Mesothelial cell of epicardium (in vitro differentiated cells): Measurements from ENCODE around the gene C14orf180. TPM values are rescaled to one million over a fixed set of nuclear protein-coding genes. Genes with fewer than 3 reads are reported as not detected.

ENCODE experiments used
- DNase-seq, 2 experiments: peaks; one replicate each; pipeline ENCODE4 v3.0.0; 2021; ENCODE audit warnings: low spot score in 2 of 2; ENCODE audit not compliant: unreplicated experiment in 2 of 2
- H3K27ac Mint-ChIP-seq: 2 replicates; pipeline ENCODE4 v1.8.0; 2021; ENCODE audit warnings: mixed read lengths
- H3K27me3 Mint-ChIP-seq: 2 replicates; pipeline ENCODE4 v1.8.0; 2021; ENCODE audit warnings: low read depth, mixed read lengths
- H3K36me3 Mint-ChIP-seq: 2 replicates; pipeline ENCODE4 v1.8.0; 2021; ENCODE audit warnings: mixed read lengths
- H3K4me1 Mint-ChIP-seq: 2 replicates; pipeline ENCODE4 v1.8.0; 2021; ENCODE audit warnings: mixed read lengths
- H3K4me3 Mint-ChIP-seq: 2 replicates; pipeline ENCODE4 v1.8.0; 2021; ENCODE audit warnings: mild to moderate bottlenecking, moderate library complexity, mixed read lengths
- H3K9me3 Mint-ChIP-seq: 2 replicates; pipeline ENCODE4 v1.8.0; 2021; ENCODE audit warnings: mixed read lengths
- total RNA-seq: library from RNA; stranded (reverse); gene quantifications from 3 replicates; pipeline ENCODE4 v1.2.1, GENCODE V29; 2021
- TF ChIP-seq, protein P1 (sequence below): fragments of 200-600 bp; sonication (generic); IDR thresholded peaks from one replicate; pipeline ENCODE4 v1.5.0; 2021; ENCODE audit warnings: antibody characterized with exemption; ENCODE audit not compliant: unreplicated experiment

C14orf180 gene
- total RNA-seq, 1 donor from 2014 or later: 0.36 TPM

DNA sequence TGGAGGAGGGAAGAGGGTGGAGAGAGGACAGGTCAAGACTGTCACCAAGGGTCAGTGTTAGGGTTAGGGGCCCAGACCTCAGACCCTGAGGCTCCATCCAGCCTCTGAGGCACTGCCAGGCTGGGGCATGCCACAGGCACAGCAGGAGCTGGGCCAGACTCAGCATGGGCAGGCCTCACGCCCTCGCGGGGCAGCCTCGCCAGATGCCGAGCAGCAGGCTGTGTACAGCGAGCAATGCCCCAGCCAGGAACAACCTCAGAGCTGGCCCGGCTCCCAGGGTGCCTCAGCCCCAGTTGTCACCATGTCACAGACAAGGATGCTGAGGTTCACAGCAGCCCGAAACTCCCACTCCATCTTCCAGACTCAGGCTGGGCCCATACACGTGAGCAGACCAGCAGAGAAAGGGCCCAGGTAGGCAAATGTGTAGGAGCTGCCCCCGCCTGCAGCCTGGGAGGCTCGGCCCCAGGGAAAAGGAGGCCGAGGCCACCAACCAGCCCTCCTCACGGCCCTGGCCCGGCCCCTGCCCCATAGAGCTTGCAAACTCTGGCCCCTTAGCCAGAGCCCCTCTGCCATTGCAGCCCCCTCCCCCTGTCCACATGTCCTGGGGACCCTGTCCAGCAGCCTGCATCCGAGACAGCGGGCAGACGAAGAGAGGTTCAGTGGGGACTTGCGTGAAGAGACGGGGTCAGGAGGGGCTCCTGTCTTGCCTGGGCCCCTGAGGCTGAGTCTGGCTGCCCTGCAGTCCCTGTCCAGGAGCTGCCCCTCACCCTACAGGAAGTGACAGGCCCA is 7.5 kb downstream of the C14orf180 start:
- Mint-ChIP-seq H3K9me3 (no peaks in the 10 kb centered on the region), H3K4me1 (peaks cover 32% of the 10 kb centered on the region), H3K27ac (no peak overlapping the region), H3K27me3 (peaks cover 2% of the 10 kb centered on the region), H3K4me3 (no peak overlapping the region), H3K36me3 (no peaks in the 10 kb centered on the region)
- no peak for DNase-seq
- TF ChIP-seq, protein P1, sequence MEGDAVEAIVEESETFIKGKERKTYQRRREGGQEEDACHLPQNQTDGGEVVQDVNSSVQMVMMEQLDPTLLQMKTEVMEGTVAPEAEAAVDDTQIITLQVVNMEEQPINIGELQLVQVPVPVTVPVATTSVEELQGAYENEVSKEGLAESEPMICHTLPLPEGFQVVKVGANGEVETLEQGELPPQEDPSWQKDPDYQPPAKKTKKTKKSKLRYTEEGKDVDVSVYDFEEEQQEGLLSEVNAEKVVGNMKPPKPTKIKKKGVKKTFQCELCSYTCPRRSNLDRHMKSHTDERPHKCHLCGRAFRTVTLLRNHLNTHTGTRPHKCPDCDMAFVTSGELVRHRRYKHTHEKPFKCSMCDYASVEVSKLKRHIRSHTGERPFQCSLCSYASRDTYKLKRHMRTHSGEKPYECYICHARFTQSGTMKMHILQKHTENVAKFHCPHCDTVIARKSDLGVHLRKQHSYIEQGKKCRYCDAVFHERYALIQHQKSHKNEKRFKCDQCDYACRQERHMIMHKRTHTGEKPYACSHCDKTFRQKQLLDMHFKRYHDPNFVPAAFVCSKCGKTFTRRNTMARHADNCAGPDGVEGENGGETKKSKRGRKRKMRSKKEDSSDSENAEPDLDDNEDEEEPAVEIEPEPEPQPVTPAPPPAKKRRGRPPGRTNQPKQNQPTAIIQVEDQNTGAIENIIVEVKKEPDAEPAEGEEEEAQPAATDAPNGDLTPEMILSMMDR: no peak

DNA sequence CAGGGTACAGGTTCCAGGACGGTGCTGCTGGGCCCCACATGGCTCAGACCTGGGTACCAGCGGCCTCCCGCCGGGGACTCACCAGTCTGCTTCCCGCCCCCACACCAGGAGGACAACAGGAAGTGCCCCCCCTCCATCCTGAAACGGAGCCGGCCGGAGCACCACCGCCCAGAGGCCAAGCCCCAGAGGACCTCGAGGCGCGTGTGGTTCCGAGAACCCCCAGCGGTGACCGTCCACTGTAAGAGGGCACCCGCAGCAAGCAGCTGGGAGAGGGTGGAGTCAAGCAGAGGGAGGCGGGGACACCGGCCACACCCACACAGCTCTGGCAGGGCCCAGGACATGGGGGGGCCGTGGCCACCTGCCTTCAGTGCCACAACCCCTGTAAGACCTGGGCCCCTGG is 8.1 kb downstream of the C14orf180 start:
- no peak for DNase-seq
- no peaks in the 10 kb centered on the region for H3K9me3 Mint-ChIP-seq
- no peak overlapping the region for H3K4me3 Mint-ChIP-seq
- H3K27me3 Mint-ChIP-seq: peaks cover 6% of the 10 kb centered on the region
- H3K4me1 Mint-ChIP-seq: peaks cover 29% of the 10 kb centered on the region
- TF ChIP-seq, protein P1: no peak
- H3K36me3 Mint-ChIP-seq: no peaks in the 10 kb centered on the region
- no peak overlapping the region for H3K27ac Mint-ChIP-seq

DNA sequence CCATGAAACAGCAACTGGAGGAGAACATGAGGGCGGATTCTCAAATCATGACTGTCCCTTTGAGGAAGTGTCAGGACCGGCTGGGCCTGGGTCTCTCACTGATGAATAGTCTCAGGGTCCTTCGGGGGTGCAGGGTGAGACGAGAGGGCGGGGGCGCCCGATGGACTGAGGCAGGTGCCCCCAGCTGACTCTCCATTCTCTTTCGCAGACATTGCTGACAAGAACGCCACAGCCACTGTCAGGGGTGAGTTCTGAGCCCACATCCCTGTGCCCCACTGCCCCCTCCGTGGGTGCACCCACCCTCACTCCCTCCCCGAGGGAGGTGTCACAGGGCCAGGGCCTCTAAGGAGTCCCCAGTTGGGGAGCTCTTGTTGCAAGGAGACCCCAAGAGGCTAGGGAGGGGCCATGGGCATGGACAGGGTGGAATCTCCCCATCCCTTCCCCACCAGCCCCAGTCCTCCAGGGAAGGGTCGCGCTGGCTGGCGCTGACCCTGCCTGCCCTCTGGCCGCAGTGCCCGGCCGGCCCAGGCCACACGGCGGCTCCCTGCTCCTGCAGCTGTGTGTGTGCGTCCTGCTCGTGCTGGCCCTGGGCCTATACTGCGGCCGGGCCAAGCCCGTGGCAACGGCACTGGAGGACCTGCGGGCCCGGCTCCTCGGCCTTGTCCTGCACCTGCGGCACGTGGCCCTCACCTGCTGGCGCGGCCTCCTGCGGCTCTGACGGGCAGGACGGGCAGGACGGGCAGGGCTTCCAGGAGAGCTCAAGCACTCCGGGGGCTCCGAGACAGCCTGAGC is 8.7 kb downstream of the C14orf180 start:
- TF ChIP-seq, protein P1: no peak
- H3K36me3 Mint-ChIP-seq: no peaks in the 10 kb centered on the region

DNA sequence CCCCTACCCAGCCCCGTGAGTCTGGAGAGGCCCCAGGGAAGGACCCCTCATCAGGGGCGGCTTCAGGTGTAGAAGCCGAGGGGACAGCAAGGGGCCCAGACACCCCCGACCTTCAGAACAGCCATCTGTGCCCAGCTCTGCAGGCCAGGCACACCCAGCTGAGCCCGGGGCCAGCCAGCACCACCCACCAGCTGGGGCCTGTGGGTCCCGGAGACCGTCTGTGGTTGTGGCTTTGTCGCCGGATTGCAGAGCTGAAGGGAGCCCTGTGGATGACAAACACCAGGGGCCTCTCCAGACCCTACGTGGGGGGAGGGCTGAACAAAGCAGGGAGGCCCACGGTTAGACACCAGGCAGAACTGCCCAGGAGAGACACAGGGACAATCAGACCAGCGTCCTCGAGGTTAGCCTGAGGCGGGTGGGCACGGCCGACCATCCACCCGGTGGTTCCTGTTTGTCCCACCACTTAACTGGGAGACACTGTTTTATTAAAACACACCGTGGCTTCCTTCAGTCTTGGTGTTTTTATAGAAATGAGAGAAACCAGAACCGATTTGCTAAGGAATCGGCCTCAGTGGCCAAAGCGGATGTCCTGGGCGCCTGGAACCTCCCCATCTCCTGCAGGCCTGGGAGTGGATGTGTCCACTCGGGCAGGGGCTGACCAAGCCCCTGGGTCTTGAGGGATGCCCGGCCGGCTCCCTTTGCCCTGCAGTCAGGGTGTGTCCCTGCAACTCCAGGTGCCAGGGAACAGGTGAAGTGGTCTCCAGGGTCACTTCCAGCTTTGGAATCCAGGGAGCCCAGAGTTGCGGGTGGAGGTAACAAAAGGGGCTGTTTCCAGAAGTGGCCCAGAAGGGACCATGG is 10.0 kb downstream of the C14orf180 start:
- Mint-ChIP-seq H3K27ac (no peak overlapping the region), H3K4me3 (no peak overlapping the region), H3K9me3 (no peaks in the 10 kb centered on the region), H3K4me1 (peaks cover 12% of the 10 kb centered on the region), H3K27me3 (peaks cover 6% of the 10 kb centered on the region), H3K36me3 (no peaks in the 10 kb centered on the region)
- DNase-seq: no peak
- TF ChIP-seq, protein P1: no peak

More for the DNA sequence above, 8.7 kb downstream of the C14orf180 start:
- Mint-ChIP-seq H3K27ac (no peak overlapping the region), H3K4me3 (no peak overlapping the region), H3K27me3 (peaks cover 6% of the 10 kb centered on the region), H3K9me3 (no peaks in the 10 kb centered on the region), H3K4me1 (peaks cover 23% of the 10 kb centered on the region)
- no peak for DNase-seq

DNA sequence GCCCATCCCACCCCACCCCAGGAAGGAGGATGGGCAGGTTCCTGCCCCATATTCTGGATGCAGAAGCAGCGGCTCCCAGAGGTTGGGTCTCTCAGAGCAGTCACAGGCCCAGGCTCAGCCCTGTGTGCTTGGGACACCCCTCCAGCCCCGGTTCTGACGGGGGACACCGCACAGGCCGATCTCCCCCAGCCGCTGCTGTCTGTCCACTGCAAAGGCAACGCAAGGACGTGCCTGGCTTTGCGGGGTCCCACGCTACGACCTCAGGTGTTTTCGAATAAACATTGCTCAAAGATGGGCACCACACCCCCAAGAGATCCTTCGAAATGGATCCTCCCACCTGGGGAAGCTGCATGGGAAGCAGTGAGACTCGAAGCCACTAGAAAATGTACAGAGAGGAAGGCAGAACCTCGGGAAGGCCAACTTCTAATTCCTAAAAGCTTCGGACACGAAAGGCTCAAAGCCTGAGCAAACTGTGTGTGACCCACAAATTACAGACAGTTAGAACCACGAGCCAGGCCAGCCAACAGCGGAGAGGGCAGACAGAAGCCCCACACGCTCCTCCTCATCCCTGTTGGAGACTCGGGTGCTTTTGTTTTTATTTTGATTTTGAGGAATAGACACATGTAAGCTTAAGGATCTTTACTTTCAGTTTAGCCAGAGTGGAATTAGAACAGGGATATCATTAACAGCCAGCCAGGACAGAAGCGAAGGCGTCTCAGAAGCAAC is 10.8 kb downstream of the C14orf180 start:
- no peaks in the 10 kb centered on the region for H3K9me3 Mint-ChIP-seq
- no peak overlapping the region for H3K4me3 Mint-ChIP-seq
- TF ChIP-seq, protein P1: no peak
- H3K27ac Mint-ChIP-seq: no peak overlapping the region
- DNase-seq: no peak
- no peaks in the 10 kb centered on the region for H3K36me3 Mint-ChIP-seq
- peaks cover 6% of the 10 kb centered on the region for H3K27me3 Mint-ChIP-seq
- H3K4me1 Mint-ChIP-seq: peaks cover 9% of the 10 kb centered on the region
